Mucosa of descending colon (tissue), 3 donors: ENCODE measurements around the gene TTLL8. TPM values are rescaled to one million over a fixed set of nuclear protein-coding genes. Genes with fewer than 3 reads are reported as not detected.

Source experiments
- ATAC-seq: fragments of 200-7000 bp; cut with Tn5 transposase; one replicate; pipeline ENCODE4 v1.9.1; 2020; ENCODE audit warnings: mild to moderate bottlenecking, moderate library complexity
- DNase-seq, 3 donors: peaks; one replicate each; pipeline ENCODE4 v3.0.0-alpha.2; 2020
- H3K36me3 ChIP-seq: fragments of 200-600 bp; one replicate; pipeline ENCODE4 v1.8.0; 2021; ENCODE audit warnings: low read depth, mild to moderate bottlenecking
- H3K4me1 ChIP-seq: fragments of 200-600 bp; one replicate; pipeline ENCODE4 v1.8.0; 2021; ENCODE audit warnings: low read depth, mild to moderate bottlenecking
- H3K4me3 ChIP-seq: fragments of 200-600 bp; one replicate; pipeline ENCODE4 v1.8.0; 2021; ENCODE audit warnings: mild to moderate bottlenecking
- H3K9me3 ChIP-seq: fragments of 200-600 bp; one replicate; pipeline ENCODE4 v1.8.0; 2021; ENCODE audit warnings: mild to moderate bottlenecking
- CTCF ChIP-seq: fragments of 200-600 bp; IDR thresholded peaks from one replicate; pipeline ENCODE4 v1.8.0; 2022; ENCODE audit warnings: antibody characterized with exemption, mild to moderate bottlenecking
- intact Hi-C, 2 donors: fragments of 100-400 bp; cut with DNase I in 1 of 2; cut with micrococcal nuclease in 1 of 2; formaldehyde crosslinking; loops; one replicate each; pipeline versions ENCODE4 v1.11.0 to v1.11.1; 2022; cut with DNase I, micrococcal nuclease
- total RNA-seq, 3 donors: library from RNA; stranded (reverse); fragmentation: NEBNext Ultra II Directional in 2 of 3; extraction: Animal tissue kit (Norgen Biotek cat#: 25700) in 2 of 3; gene quantifications; one replicate each; pipeline versions ENCODE4 v1.2.1 to v1.2.4, GENCODE V29; 2021 to 2023
- donor health status: DM: no; HTN: no; CAD: no; lungs with moderate emphysema.
- donor health status: DM: no; HTN: no; CAD: no.
- donor health status: DM: no; HTN: yes; CAD: no.

TTLL8 gene
- total RNA-seq, 3 donors from 2014 or later = not detected

DNA sequence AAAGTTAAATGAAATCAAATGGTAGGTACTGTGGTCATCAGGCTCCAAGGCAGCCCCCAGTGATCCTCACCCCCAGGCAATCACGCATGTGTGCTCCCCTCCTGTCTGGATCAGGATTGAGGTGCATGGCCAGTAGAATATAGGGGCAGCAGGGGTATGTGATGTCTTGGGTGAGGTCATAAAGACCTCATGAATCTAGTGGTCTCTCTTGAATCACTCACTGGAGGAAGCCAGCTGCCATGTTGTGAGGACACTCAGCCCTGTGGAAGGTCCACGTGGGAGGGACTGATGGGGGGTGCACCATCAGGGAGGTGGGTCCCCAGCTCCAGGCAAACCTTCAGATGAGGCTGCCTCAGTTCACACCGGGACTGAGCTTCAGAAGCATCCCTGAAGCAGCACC lies 38.8 kb downstream of the TTLL8 start:
- H3K9me3 ChIP-seq = no peaks in the 10 kb centered on the region
- ATAC-seq = no peak
- DNase-seq = no peak
- no peak overlapping the region for H3K4me3 ChIP-seq
- TF ChIP-seq CTCF = no peak
- H3K4me1 ChIP-seq = peaks cover 5% of the 10 kb centered on the region
- intact Hi-C loops = no loop called here
- no peaks in the 10 kb centered on the region for H3K36me3 ChIP-seq

GRCh38 chr22:50018608-50019285 lies 39.4 kb downstream of the TTLL8 start:
- intact Hi-C loops = no loop called here

GRCh38 chr22:50017701-50018224 lies 40.3 kb downstream of the TTLL8 start:
- TF ChIP-seq CTCF = no peak
- Histone ChIP-seq H3K36me3 (no peaks in the 10 kb centered on the region), H3K4me3 (no peak overlapping the region), H3K4me1 (peaks cover 5% of the 10 kb centered on the region), H3K9me3 (no peaks in the 10 kb centered on the region)
- DNase-seq (no peak), ATAC-seq (no peak)
- intact Hi-C loops = no loop called here

More at GRCh38 chr22:50018608-50019285, 39.4 kb downstream of the TTLL8 start:
- Histone ChIP-seq H3K4me3 (no peak overlapping the region), H3K4me1 (peaks cover 5% of the 10 kb centered on the region), H3K9me3 (no peaks in the 10 kb centered on the region), H3K36me3 (no peaks in the 10 kb centered on the region)
- no peak for DNase-seq
- TF ChIP-seq CTCF = no peak
- ATAC-seq = peak; percentile 15

GRCh38 chr22:50016988-50017700 lies 41.0 kb downstream of the TTLL8 start:
- Histone ChIP-seq H3K4me3 (no peak overlapping the region), H3K4me1 (peaks cover 5% of the 10 kb centered on the region), H3K36me3 (no peaks in the 10 kb centered on the region), H3K9me3 (no peaks in the 10 kb centered on the region)
- peak in 1 of 3 donors; percentile 51 for DNase-seq
- peak; percentile 25 for ATAC-seq
- TF ChIP-seq CTCF = no peak
- intact Hi-C loops = no loop called here

GRCh38 chr22:50016308-50016987 lies 41.6 kb downstream of the TTLL8 start:
- ATAC-seq (peak; percentile 4), DNase-seq (no peak)

More at GRCh38 chr22:50016308-50016987, 41.6 kb downstream of the TTLL8 start:
- no peak for TF ChIP-seq CTCF
- Histone ChIP-seq H3K36me3 (no peaks in the 10 kb centered on the region), H3K4me1 (peaks cover 5% of the 10 kb centered on the region), H3K4me3 (no peak overlapping the region), H3K9me3 (no peaks in the 10 kb centered on the region)
- intact Hi-C loops = no loop called here
